GM06990 (cell line): Measurements from ENCODE around the gene KCNN3.

Experiments used
- DNase-seq: peaks from one replicate; pipeline ENCODE4 v3.0.0-alpha.2; 2011; ENCODE audit not compliant: insufficient read length; ENCODE audit errors: extremely low read depth
- H3K27me3 ChIP-seq: replicated peaks from 2 replicates; pipeline ENCODE4 v1.6.0; 2011; ENCODE audit warnings: low read length; ENCODE audit not compliant: control insufficient read depth, insufficient read depth
- H3K36me3 ChIP-seq: 2 replicates; pipeline ENCODE4 v1.5.1; 2011; ENCODE audit warnings: low read length; ENCODE audit not compliant: control insufficient read depth, insufficient read depth
- H3K4me3 ChIP-seq: replicated peaks from 2 replicates; pipeline ENCODE4 v1.5.1; 2011; ENCODE audit warnings: low read depth, mild to moderate bottlenecking, control low read depth, low read length
- CTCF ChIP-seq: IDR thresholded peaks from 2 replicates; pipeline ENCODE4 v1.5.1; 2011; ENCODE audit warnings: low read length, control low read depth, mild to moderate bottlenecking, inconsistent platforms; ENCODE audit not compliant: insufficient read depth, poor library complexity, severe bottlenecking

The KCNN3 gene

GRCh38 chr1:154861607-154862094, 8.4 kb downstream of the KCNN3 start:
- Histone ChIP-seq H3K27me3 (no peaks in the 10 kb centered on the region), H3K36me3 (no peaks in the 10 kb centered on the region), H3K4me3 (no peak overlapping the region)
- no peak for TF ChIP-seq CTCF
- no peak for DNase-seq

GRCh38 chr1:154860156-154860870, 9.8 kb downstream of the KCNN3 start:
- Histone ChIP-seq H3K4me3 (peak overlapping the region; percentile 70), H3K27me3 (no peaks in the 10 kb centered on the region), H3K36me3 (no peaks in the 10 kb centered on the region)
- peak; percentile 82 for DNase-seq
- TF ChIP-seq CTCF, result no peak

- Histone ChIP-seq H3K27me3 (no peaks in the 10 kb centered on the region), H3K36me3 (no peaks in the 10 kb centered on the region), H3K4me3 (peak overlapping the region; percentile 70)
- no peak for DNase-seq
- no peak for TF ChIP-seq CTCF
These were observed 10.3 kb downstream of the KCNN3 start for GRCh38 chr1:154859786-154860155.

- DNase-seq, result no peak
- H3K27me3 ChIP-seq, result no peaks in the 10 kb centered on the region
- peak overlapping the region; percentile 70 for H3K4me3 ChIP-seq
- no peak for TF ChIP-seq CTCF
- H3K36me3 ChIP-seq, result no peaks in the 10 kb centered on the region
These were observed 10.8 kb downstream of the KCNN3 start for GRCh38 chr1:154859151-154859785.

- no peak for TF ChIP-seq CTCF
- Histone ChIP-seq H3K27me3 (no peaks in the 10 kb centered on the region), H3K4me3 (peak overlapping the region; percentile 70)
These were observed 12.5 kb downstream of the KCNN3 start for GRCh38 chr1:154857441-154858215.

More at GRCh38 chr1:154857441-154858215, 12.5 kb downstream of the KCNN3 start:
- H3K36me3 ChIP-seq, result no peaks in the 10 kb centered on the region
- no peak for DNase-seq
